PC-3 (cell line): Measurements from ENCODE around the gene DPH6. TPM values are rescaled to one million over a fixed set of nuclear protein-coding genes. Genes with fewer than 3 reads are reported as not detected.

Experiments
- ATAC-seq: fragments of 200-7000 bp; cut with Tn5 transposase; 2 replicates; pipeline ENCODE4 v1.9.1; 2020; ENCODE audit warnings: mild to moderate bottlenecking, moderate library complexity
- BruUV-seq: library from RNA; stranded (reverse); fragments of 400-500 nt; replicated peaks from 2 replicates; lab custom pipeline; 2021; lab: Mats Ljungman, UMichigan
- CTCF ChIA-PET: fragments of 300-600 bp; sonication (Branson Sonifier 250); formaldehyde crosslinking; loops from one replicate; lab custom pipeline; 2022; ENCODE audit warnings: antibody characterized with exemption; lab: Charles Lee
- POLR2A ChIA-PET: fragments of 300-600 bp; sonication (Branson Sonifier 250); formaldehyde crosslinking; loops from one replicate; lab custom pipeline; 2022; ENCODE audit warnings: antibody characterized with exemption; ENCODE audit not compliant: unreplicated experiment; lab: Charles Lee
- DNase-seq: peaks from one replicate; pipeline ENCODE4 v3.0.0-alpha.2; 2015
- H2AFZ ChIP-seq: fragments of 300-600 bp; sonication (generic); 2 replicates; pipeline ENCODE4 v1.6.0; 2016; ENCODE audit warnings: antibody characterized with exemption, low read length
- H3F3A ChIP-seq: fragments of 300-600 bp; sonication (generic); one replicate; pipeline ENCODE4 v1.6.0; 2017; ENCODE audit warnings: antibody characterized with exemption, low read length, control low read depth, mild to moderate bottlenecking; ENCODE audit not compliant: unreplicated experiment
- H3K27ac ChIP-seq: fragments of 300-600 bp; sonication (generic); 2 replicates; pipeline ENCODE4 v1.5.1; 2016; ENCODE audit warnings: mild to moderate bottlenecking, low read length
- H3K27me3 ChIP-seq: fragments of 300-600 bp; sonication (generic); 2 replicates; pipeline ENCODE4 v1.6.1; 2016; ENCODE audit warnings: low read length, mixed read lengths
- H3K36me3 ChIP-seq: fragments of 300-600 bp; sonication (generic); 2 replicates; pipeline ENCODE4 v1.6.1; 2016; ENCODE audit warnings: low read depth, mixed run types, low read length, mixed read lengths
- H3K4me1 ChIP-seq: fragments of 300-600 bp; sonication (generic); 2 replicates; pipeline ENCODE4 v1.5.1; 2016; ENCODE audit warnings: low read length; ENCODE audit not compliant: insufficient read depth
- H3K4me2 ChIP-seq: fragments of 300-600 bp; sonication (generic); 2 replicates; pipeline ENCODE4 v1.6.0; 2016; ENCODE audit warnings: low read length
- H3K4me3 ChIP-seq: fragments of 300-600 bp; sonication (generic); 2 replicates; pipeline ENCODE4 v1.5.1; 2016; ENCODE audit warnings: mild to moderate bottlenecking, low read length, mixed read lengths
- H3K79me2 ChIP-seq: fragments of 300-600 bp; sonication (generic); 2 replicates; pipeline ENCODE4 v1.6.1; 2017; ENCODE audit warnings: low read length, mixed read lengths
- H3K9ac ChIP-seq: fragments of 300-600 bp; sonication (generic); 2 replicates; pipeline ENCODE4 v1.6.0; 2016; ENCODE audit warnings: mild to moderate bottlenecking, low read length
- H3K9me2 ChIP-seq: fragments of 300-600 bp; sonication (generic); replicated peaks from 2 replicates; pipeline ENCODE4 v1.6.1; 2016; ENCODE audit warnings: mixed run types, low read length, mixed read lengths
- H3K9me3 ChIP-seq: fragments of 300-600 bp; sonication (generic); 2 replicates; pipeline ENCODE4 v1.6.1; 2016; ENCODE audit warnings: low read length, mixed read lengths
- H4K20me1 ChIP-seq: fragments of 300-600 bp; sonication (generic); 2 replicates; pipeline ENCODE4 v1.6.1; 2016; ENCODE audit warnings: low read length, mixed read lengths
- CTCF ChIP-seq: fragments of 300-600 bp; sonication (generic); conservative IDR thresholded peaks from 2 replicates; pipeline ENCODE4 v1.5.1; 2017; ENCODE audit warnings: antibody characterized with exemption, low read depth, mild to moderate bottlenecking, low read length
- EZH2 ChIP-seq: fragments of 300-600 bp; sonication (generic); IDR thresholded peaks from one replicate; pipeline ENCODE4 v1.6.1; 2017; ENCODE audit warnings: antibody characterized with exemption, mild to moderate bottlenecking, low read length; ENCODE audit not compliant: unreplicated experiment
- EZH2phosphoT487 ChIP-seq: fragments of 300-600 bp; sonication (generic); IDR thresholded peaks from 2 replicates; pipeline ENCODE4 v1.6.1; 2018; ENCODE audit warnings: mild to moderate bottlenecking, antibody characterized with exemption, low read length, borderline replicate concordance
- intact Hi-C: fragments of 100-400 bp; cut with micrococcal nuclease; formaldehyde crosslinking; loops from 2 replicates; pipeline ENCODE4 v1.9.0; 2023
- total RNA-seq: library from RNA; depleted of rRNA; stranded (reverse); fragments of >200 nt; gene quantifications from 2 replicates; pipeline ENCODE4 v1.2.3, GENCODE V29; 2014

Gene DPH6
- total RNA-seq, 1 experiment from 2014 or later = 6.9 TPM

GRCh38 chr15:35548435-35548834, 2.5 kb upstream of the DPH6 start:
- no peaks in the 10 kb centered on the region for H3K9me2 ChIP-seq
- H3K4me2 ChIP-seq = no peak overlapping the region
- H3F3A ChIP-seq = no peaks in the 10 kb centered on the region
- no peaks in the 10 kb centered on the region for H3K9me3 ChIP-seq
- H3K27me3 ChIP-seq = no peaks in the 10 kb centered on the region
- intact Hi-C loops = loop anchor here (10.0 kb wide), 1 partner anchor 564 kb away; the partner anchor contains the start of gene ZNF770
- H3K4me3 ChIP-seq = no peak overlapping the region
- H3K9ac ChIP-seq = no peak overlapping the region
- 0 out of 2 replicates have a peak, but pooled peaks cover 9% of the 10 kb centered on the region for H3K79me2 ChIP-seq
- TF ChIP-seq CTCF (no peak), EZH2 (no peak), EZH2phosphoT487 (no peak)
- no peak overlapping the region for H2AFZ ChIP-seq
- ChIA-PET POLR2A (no interaction called here), CTCF (no interaction called here)
- H3K27ac ChIP-seq = no peak overlapping the region
- no TSS peak for BruUV-seq
- no peak for DNase-seq
- H3K36me3 ChIP-seq = no peaks in the 10 kb centered on the region
- H4K20me1 ChIP-seq = no peaks in the 10 kb centered on the region
- ATAC-seq = no peak
- peaks cover 19% of the 10 kb centered on the region for H3K4me1 ChIP-seq

- no peak for DNase-seq
- Histone ChIP-seq H3K9me3 (no peaks in the 10 kb centered on the region), H3K79me2 (0 out of 2 replicates have a peak, but pooled peaks cover 9% of the 10 kb centered on the region), H3F3A (no peaks in the 10 kb centered on the region), H3K27ac (no peak overlapping the region), H3K4me3 (no peak overlapping the region), H3K9ac (no peak overlapping the region), H2AFZ (no peak overlapping the region), H3K4me1 (peaks cover 19% of the 10 kb centered on the region), H3K36me3 (no peaks in the 10 kb centered on the region), H3K27me3 (no peaks in the 10 kb centered on the region), H3K4me2 (no peak overlapping the region), H3K9me2 (no peaks in the 10 kb centered on the region), H4K20me1 (no peaks in the 10 kb centered on the region)
- POLR2A ChIA-PET = no interaction called here
- BruUV-seq = no TSS peak
- intact Hi-C loops = loop anchor here (10.0 kb wide), 1 partner anchor 563 kb away; the partner anchor contains the start of gene ZNF770
- no peak for TF ChIP-seq EZH2phosphoT487
- TF ChIP-seq EZH2 = no peak
- TF ChIP-seq CTCF = no peak
- CTCF ChIA-PET = no interaction called here
- ATAC-seq = no peak
These were observed 1.9 kb upstream of the DPH6 start for GRCh38 chr15:35547775-35548364.
